ENCODE measurements around the gene TOP1. TPM values are rescaled to one million over a fixed set of nuclear protein-coding genes. Genes with fewer than 3 reads are reported as not detected.

Gene TOP1
- total RNA-seq, 1 donor from 2014 or later: 58.9 TPM

- no peaks in the 10 kb centered on the region for H4K20me1 ChIP-seq (ENCODE audit: low read depth)
- no peak overlapping the region for H3K4me3 Mint-ChIP-seq
- H3K4me1 ChIP-seq: no peaks in the 10 kb centered on the region
- no peaks in the 10 kb centered on the region for H3K9me3 ChIP-seq (ENCODE audit: low read depth)
- no peaks in the 10 kb centered on the region for H3K4me1 Mint-ChIP-seq
- H3K4me3 ChIP-seq: no peak overlapping the region
- H3K27me3 Mint-ChIP-seq (ENCODE audit: insufficient read depth, low read depth): peaks cover 2% of the 10 kb centered on the region
- H3K27ac Mint-ChIP-seq: no peak overlapping the region
- H3K9me3 Mint-ChIP-seq: no peaks in the 10 kb centered on the region
- H3K27me3 ChIP-seq: no peaks in the 10 kb centered on the region
- H3K36me3 ChIP-seq: no peaks in the 10 kb centered on the region
- H3F3A ChIP-seq (ENCODE audit: low read depth): no peaks in the 10 kb centered on the region
- H3K27ac ChIP-seq: no peak overlapping the region
- H2AFZ ChIP-seq (replicated peaks): no peak overlapping the region
- TF ChIP-seq EZH2phosphoT487 (IDR thresholded peaks at IDR 0.05) (no peak), EZH2 (IDR thresholded peaks at IDR 0.05) (no peak), CTCF (IDR thresholded peaks at IDR 0.05) (no peak)
- H3K4me2 ChIP-seq: no peak overlapping the region
- H3K79me2 ChIP-seq (ENCODE audit: low read depth): no peaks in the 10 kb centered on the region
- H3K9ac ChIP-seq: no peak overlapping the region
- H3K36me3 Mint-ChIP-seq: no peaks in the 10 kb centered on the region
- no peak for DNase-seq (ENCODE audit: low spot score)
Measured at GRCh38 chr20:40984496-40984895, 44.1 kb upstream of the TOP1 start.

- no peak overlapping the region for H3K27ac Mint-ChIP-seq
Measured at GRCh38 chr20:40986774-40987173, 41.8 kb upstream of the TOP1 start.

GRCh38 chr20:40990542-40991120 is 38.0 kb upstream of the TOP1 start:
- no peak overlapping the region for H3K4me3 Mint-ChIP-seq
- Histone ChIP-seq H3K9ac (no peak overlapping the region), H3K27me3 (no peaks in the 10 kb centered on the region), H3K27ac (no peak overlapping the region), H3K9me3 (ENCODE audit: low read depth) (no peaks in the 10 kb centered on the region), H3K4me3 (no peak overlapping the region), H3F3A (ENCODE audit: low read depth) (no peaks in the 10 kb centered on the region), H3K4me1 (no peaks in the 10 kb centered on the region), H3K36me3 (no peaks in the 10 kb centered on the region), H2AFZ (replicated peaks) (peak overlapping the region; percentile 95), H3K79me2 (ENCODE audit: low read depth) (no peaks in the 10 kb centered on the region), H4K20me1 (ENCODE audit: low read depth) (no peaks in the 10 kb centered on the region), H3K4me2 (no peak overlapping the region)
- H3K27me3 Mint-ChIP-seq (ENCODE audit: insufficient read depth, low read depth): peaks cover 5% of the 10 kb centered on the region
- H3K9me3 Mint-ChIP-seq: no peaks in the 10 kb centered on the region
- peak; percentile 87 for DNase-seq (ENCODE audit: low spot score)
- no peak overlapping the region for H3K27ac Mint-ChIP-seq
- no peaks in the 10 kb centered on the region for H3K36me3 Mint-ChIP-seq
- TF ChIP-seq CTCF (IDR thresholded peaks at IDR 0.05) (peak; percentile 77), EZH2phosphoT487 (IDR thresholded peaks at IDR 0.05) (no peak)
- H3K4me1 Mint-ChIP-seq: peaks cover 10% of the 10 kb centered on the region

More at GRCh38 chr20:40986774-40987173, 41.8 kb upstream of the TOP1 start:
- Mint-ChIP-seq H3K4me3 (no peak overlapping the region), H3K36me3 (no peaks in the 10 kb centered on the region), H3K4me1 (peaks cover 10% of the 10 kb centered on the region), H3K9me3 (no peaks in the 10 kb centered on the region), H3K27me3 (ENCODE audit: insufficient read depth, low read depth) (peaks cover 5% of the 10 kb centered on the region)
- Histone ChIP-seq H4K20me1 (ENCODE audit: low read depth) (no peaks in the 10 kb centered on the region), H3F3A (ENCODE audit: low read depth) (no peaks in the 10 kb centered on the region), H3K4me2 (no peak overlapping the region), H2AFZ (replicated peaks) (no peak overlapping the region), H3K9me3 (ENCODE audit: low read depth) (no peaks in the 10 kb centered on the region), H3K9ac (no peak overlapping the region), H3K4me1 (no peaks in the 10 kb centered on the region), H3K27me3 (no peaks in the 10 kb centered on the region), H3K36me3 (no peaks in the 10 kb centered on the region), H3K27ac (no peak overlapping the region), H3K4me3 (no peak overlapping the region), H3K79me2 (ENCODE audit: low read depth) (no peaks in the 10 kb centered on the region)
- no peak for DNase-seq (ENCODE audit: low spot score)
- TF ChIP-seq EZH2 (IDR thresholded peaks at IDR 0.05): no peak
- TF ChIP-seq EZH2phosphoT487 (IDR thresholded peaks at IDR 0.05): no peak
- no peak for TF ChIP-seq CTCF (IDR thresholded peaks at IDR 0.05)

Data from neural progenitor cell (in vitro differentiated cells).